Measurements from ENCODE around the gene ISM1.

The ISM1 gene

DNA sequence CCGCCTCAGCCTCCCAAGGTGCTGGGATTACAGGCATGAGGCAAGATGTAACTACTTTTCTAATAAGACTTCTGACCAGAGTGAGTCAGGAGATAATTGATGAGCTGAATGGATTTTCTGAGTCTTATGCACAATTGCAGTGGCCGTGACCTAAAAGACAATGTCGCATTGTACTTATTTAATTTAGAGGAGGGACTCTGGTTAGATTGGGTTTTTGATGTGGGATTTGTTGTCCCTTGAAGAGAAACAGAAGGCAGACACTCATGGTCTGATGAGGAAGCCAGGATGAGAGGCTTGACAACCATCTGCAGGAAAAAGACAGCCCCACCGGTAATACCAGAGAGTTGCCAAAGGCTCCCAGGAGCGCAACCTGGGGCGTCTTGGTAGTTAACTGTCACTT lies 68.0 kb downstream of the ISM1 start:
- H3K4me1 ChIP-seq (ENCODE audit: insufficient read depth, low read length): no peaks in the 10 kb centered on the region
- no peaks in the 10 kb centered on the region for H3K36me3 ChIP-seq (ENCODE audit: insufficient read depth, low read length)
- H3K9me3 ChIP-seq (ENCODE audit: control insufficient read depth, insufficient read depth, low read length): no peaks in the 10 kb centered on the region
- H3K9ac ChIP-seq (ENCODE audit: low read depth, low read length): no peak overlapping the region

DNA sequence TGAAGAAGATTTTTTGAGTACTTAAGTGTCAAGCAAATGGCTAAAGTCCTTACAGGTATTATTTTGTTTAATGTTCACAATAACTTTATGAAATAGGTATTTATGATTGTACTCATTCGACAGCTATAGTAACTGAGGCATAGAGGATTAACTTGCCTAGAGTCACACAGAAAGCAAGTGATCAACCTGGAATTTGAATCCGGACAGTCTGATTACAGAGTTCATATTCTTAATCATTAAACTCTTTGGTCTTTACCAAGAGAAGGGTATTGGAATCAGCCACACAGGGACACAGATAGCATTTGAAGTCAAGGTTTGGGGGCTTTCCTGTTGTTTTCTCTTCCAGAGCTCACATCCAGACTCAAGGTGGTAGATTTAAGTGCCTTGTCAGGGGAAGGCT lies 69.7 kb downstream of the ISM1 start:
- H3K36me3 ChIP-seq (ENCODE audit: insufficient read depth, low read length): no peaks in the 10 kb centered on the region
- H3K9ac ChIP-seq (ENCODE audit: low read depth, low read length): no peak overlapping the region
- H3K9me3 ChIP-seq (ENCODE audit: control insufficient read depth, insufficient read depth, low read length): no peaks in the 10 kb centered on the region
- no peaks in the 10 kb centered on the region for H3K4me1 ChIP-seq (ENCODE audit: insufficient read depth, low read length)

DNA sequence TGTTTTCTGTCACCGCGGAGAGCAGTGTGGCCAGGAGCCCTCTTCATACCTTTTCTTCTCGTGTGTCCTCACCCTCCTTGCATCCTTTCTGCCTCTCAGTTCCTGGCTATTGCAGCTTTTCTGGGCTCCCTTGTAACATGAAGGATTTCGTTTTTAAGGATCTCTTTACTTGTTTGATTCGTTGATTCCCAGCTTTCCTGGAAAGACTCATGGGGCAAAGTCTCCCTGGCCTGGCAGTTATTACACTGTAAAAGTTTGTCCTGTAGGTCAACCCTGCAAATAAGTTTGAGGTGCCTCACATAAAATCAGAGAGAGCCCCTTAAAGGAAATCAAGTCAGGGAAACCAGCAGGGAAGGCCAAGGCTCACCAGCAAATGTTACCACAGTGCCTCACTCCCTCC lies 70.1 kb downstream of the ISM1 start:
- Histone ChIP-seq H3K9me3 (ENCODE audit: control insufficient read depth, insufficient read depth, low read length) (no peaks in the 10 kb centered on the region), H3K9ac (ENCODE audit: low read depth, low read length) (no peak overlapping the region), H3K36me3 (ENCODE audit: insufficient read depth, low read length) (no peaks in the 10 kb centered on the region), H3K4me1 (ENCODE audit: insufficient read depth, low read length) (no peaks in the 10 kb centered on the region)

DNA sequence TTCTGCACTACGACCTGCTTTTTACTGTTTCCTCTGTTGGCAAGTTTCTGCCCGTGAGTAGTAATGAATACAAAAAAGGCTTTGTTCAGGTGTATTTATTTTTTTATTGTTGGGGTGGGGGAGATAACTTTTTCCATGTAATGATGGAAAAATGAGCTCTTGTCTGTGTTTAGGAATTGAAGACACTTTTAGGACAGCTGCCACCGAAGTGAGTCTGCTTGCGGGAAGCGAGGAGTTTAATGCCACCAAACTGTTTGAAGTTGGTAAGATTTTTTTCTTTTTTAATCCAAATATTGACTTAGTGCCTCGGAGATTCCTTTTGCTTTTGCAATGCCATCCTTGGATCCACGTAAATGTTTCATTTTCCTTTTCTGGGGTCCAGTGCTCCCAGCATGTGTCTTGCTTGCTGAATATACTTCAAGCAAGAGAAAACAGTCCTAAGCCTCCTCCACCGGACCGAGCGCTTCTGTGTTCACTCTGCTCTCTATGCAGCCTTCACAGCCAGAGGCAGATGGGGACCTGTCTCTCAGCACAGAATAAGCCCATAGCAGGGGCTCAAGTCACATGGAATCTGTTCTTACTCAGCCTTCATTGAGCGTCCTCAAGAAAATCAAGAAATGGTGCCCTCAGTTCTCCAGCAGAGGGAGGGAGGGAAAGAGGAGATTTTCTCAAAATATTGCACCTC lies 71.3 kb downstream of the ISM1 start:
- no peaks in the 10 kb centered on the region for H3K9me3 ChIP-seq (ENCODE audit: control insufficient read depth, insufficient read depth, low read length)
- H3K36me3 ChIP-seq (ENCODE audit: insufficient read depth, low read length): no peaks in the 10 kb centered on the region
- no peak overlapping the region for H3K9ac ChIP-seq (ENCODE audit: low read depth, low read length)
- H3K4me1 ChIP-seq (ENCODE audit: insufficient read depth, low read length): no peaks in the 10 kb centered on the region

DNA sequence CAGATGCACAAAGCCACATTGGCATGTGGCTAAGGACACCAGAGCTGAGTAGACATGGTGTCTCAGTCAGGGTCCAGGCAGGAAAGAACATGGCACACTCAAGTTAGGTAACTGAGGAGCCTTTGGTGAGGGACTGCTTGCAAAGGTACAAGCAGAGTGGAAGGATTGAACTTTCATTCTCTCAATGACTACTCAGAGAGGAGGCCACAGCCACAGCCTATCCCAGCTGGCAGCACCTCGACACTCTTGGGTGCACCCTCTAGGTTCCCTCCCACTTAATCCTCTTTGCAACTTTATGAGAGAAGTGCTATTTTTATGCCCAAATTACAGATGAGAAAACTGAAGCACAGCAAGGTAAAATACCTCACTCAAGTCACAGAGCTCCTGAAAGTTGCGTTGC lies 73.4 kb downstream of the ISM1 start:
- H3K4me1 ChIP-seq (ENCODE audit: insufficient read depth, low read length): no peaks in the 10 kb centered on the region
- H3K9me3 ChIP-seq (ENCODE audit: control insufficient read depth, insufficient read depth, low read length): no peaks in the 10 kb centered on the region
- no peak overlapping the region for H3K9ac ChIP-seq (ENCODE audit: low read depth, low read length)
- no peaks in the 10 kb centered on the region for H3K36me3 ChIP-seq (ENCODE audit: insufficient read depth, low read length)

DNA sequence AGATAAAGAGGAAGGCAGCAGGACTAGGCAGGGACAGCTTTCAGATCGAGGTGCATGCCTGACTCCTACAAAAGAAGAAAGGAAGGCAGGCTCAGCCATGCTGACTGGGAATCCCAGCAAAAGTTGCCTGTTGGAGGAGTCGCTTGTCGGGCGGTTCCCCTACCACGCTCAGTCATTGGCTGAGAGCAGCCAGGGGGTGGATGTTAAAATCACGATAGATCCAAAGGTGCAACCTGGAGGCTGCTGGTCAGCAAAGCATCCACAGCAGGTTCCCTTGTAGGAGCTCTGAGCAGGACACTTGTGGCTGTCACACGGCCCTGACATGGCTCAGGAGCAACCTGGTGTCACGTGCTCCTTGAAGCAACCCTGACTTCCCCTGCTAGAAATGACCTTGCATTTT lies 74.6 kb downstream of the ISM1 start:
- Histone ChIP-seq H3K9me3 (ENCODE audit: control insufficient read depth, insufficient read depth, low read length) (no peaks in the 10 kb centered on the region), H3K9ac (ENCODE audit: low read depth, low read length) (no peak overlapping the region), H3K4me1 (ENCODE audit: insufficient read depth, low read length) (no peaks in the 10 kb centered on the region), H3K36me3 (ENCODE audit: insufficient read depth, low read length) (no peaks in the 10 kb centered on the region)

DNA sequence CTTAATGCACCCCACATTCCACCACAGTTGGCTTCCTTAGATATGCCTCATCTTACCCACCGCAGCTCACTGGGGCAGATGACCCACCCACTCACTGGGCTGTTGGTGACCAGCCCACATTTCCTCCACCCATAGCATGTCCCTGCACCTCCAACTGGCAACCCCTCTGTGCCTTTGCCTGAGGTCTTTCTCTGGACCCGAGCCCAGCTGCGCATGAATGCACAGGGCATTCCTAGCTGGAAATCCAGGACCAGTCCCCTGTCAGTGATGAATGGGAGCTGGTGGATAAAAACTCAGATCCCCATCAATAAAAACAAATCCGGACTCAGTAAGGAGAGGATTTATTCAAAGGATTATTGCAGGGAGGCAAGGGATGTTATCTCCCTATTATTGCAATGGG lies 75.0 kb downstream of the ISM1 start:
- Histone ChIP-seq H3K4me1 (ENCODE audit: insufficient read depth, low read length) (no peaks in the 10 kb centered on the region), H3K9ac (ENCODE audit: low read depth, low read length) (no peak overlapping the region), H3K36me3 (ENCODE audit: insufficient read depth, low read length) (no peaks in the 10 kb centered on the region), H3K9me3 (ENCODE audit: control insufficient read depth, insufficient read depth, low read length) (no peaks in the 10 kb centered on the region)

DNA sequence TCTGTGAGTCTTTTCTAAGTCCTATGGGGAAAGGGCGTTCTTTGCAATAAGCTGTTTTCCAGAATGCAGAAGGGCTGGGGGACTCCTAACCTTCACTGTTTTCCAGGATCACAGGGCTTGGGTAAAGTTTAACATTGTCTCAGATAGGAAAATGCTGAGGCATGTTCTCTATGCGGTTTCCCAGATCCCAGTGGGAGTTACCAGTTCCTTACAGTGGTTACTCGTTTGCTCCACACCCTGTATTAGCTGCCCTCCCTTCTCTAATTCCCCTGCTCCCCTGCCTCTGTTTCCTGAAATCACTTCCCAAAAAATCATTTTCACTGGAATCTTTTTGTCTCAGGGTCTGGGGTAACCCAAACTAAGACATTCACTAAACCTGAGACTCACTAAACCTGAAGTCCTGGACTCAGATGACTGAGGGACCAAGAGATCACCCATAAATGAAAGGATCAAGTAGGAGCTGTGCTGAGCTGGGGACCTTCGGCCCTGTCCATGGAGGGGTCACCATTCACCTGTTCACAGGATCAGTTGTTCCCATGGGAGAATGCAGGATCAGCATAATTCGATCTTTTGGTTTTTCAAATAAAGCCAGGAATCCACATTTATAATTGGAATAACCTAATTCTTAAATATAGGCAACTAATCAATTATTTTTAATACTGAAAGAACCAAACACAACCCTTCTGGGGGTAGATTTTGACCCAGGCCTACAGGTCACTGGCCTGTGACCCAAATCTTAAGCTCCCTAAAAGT lies 76.2 kb downstream of the ISM1 start:
- no peak overlapping the region for H3K9ac ChIP-seq (ENCODE audit: low read depth, low read length)
- H3K9me3 ChIP-seq (ENCODE audit: control insufficient read depth, insufficient read depth, low read length): no peaks in the 10 kb centered on the region
- H3K4me1 ChIP-seq (ENCODE audit: insufficient read depth, low read length): no peaks in the 10 kb centered on the region
- no peaks in the 10 kb centered on the region for H3K36me3 ChIP-seq (ENCODE audit: insufficient read depth, low read length)

DNA sequence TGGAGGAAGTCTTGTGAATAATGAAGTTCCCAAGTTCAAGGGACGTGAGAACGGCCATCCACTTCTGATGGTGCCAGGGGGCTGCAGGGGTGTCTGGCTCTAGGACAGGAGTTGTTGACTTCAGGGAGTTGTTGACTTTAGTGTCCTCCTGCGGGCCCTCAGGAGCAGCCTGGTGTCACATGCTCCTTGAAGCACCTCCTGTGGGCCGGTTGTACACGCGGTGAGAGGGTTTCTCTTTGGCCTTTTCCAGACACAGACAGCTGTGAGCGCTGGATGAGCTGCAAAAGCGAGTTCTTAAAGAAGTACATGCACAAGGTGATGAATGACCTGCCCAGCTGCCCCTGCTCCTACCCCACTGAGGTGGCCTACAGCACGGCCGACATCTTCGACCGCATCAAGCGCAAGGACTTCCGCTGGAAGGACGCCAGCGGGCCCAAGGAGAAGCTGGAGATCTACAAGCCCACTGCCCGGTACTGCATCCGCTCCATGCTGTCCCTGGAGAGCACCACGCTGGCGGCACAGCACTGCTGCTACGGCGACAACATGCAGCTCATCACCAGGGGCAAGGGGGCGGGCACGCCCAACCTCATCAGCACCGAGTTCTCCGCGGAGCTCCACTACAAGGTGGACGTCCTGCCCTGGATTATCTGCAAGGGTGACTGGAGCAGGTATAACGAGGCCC lies 77.8 kb downstream of the ISM1 start:
- Histone ChIP-seq H3K4me1 (ENCODE audit: insufficient read depth, low read length) (no peaks in the 10 kb centered on the region), H3K36me3 (ENCODE audit: insufficient read depth, low read length) (no peaks in the 10 kb centered on the region), H3K9me3 (ENCODE audit: control insufficient read depth, insufficient read depth, low read length) (no peaks in the 10 kb centered on the region), H3K9ac (ENCODE audit: low read depth, low read length) (no peak overlapping the region)

DNA sequence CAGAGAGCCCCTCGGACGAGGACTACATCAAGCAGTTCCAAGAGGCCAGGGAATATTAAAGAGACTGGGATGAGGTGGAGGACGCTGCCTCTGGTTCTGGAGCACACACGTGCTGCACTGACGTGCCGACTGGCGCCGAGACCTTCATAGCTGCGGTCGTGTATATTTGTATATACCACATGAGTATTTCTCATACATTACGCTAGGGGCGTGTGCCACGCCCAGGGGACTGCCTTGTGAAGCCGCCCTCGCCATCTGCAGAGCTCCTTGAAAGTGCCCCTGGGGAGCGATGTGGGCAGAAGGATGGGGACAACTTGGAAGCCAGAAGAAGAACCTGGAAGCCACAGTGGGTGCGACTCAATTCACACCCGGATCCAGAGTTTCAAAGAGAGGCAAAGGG lies 78.3 kb downstream of the ISM1 start:
- no peaks in the 10 kb centered on the region for H3K36me3 ChIP-seq (ENCODE audit: insufficient read depth, low read length)
- H3K9me3 ChIP-seq (ENCODE audit: control insufficient read depth, insufficient read depth, low read length): no peaks in the 10 kb centered on the region
- H3K4me1 ChIP-seq (ENCODE audit: insufficient read depth, low read length): no peaks in the 10 kb centered on the region
- no peak overlapping the region for H3K9ac ChIP-seq (ENCODE audit: low read depth, low read length)

DNA sequence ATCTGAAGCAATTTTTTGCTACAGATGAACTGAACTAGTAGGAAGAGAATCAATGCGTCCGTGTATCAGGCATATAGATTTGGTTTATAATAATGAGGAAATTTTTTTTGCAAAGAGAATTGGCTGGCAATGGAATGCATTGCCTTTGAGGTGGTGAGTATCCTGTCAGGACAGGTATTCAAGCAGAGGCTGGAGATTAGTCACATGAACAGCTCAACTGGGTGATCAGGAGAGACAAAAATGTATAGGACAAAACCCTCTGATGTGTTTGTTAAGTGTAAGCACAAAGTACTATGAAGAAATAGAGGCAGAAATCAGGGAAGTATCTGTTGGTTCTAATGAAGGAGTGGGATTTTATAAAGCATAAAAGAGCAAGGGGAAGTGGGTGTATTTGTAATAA lies 80.5 kb downstream of the ISM1 start:
- Histone ChIP-seq H3K9ac (ENCODE audit: low read depth, low read length) (no peak overlapping the region), H3K36me3 (ENCODE audit: insufficient read depth, low read length) (no peaks in the 10 kb centered on the region), H3K9me3 (ENCODE audit: control insufficient read depth, insufficient read depth, low read length) (no peaks in the 10 kb centered on the region), H3K4me1 (ENCODE audit: insufficient read depth, low read length) (no peaks in the 10 kb centered on the region)

DNA sequence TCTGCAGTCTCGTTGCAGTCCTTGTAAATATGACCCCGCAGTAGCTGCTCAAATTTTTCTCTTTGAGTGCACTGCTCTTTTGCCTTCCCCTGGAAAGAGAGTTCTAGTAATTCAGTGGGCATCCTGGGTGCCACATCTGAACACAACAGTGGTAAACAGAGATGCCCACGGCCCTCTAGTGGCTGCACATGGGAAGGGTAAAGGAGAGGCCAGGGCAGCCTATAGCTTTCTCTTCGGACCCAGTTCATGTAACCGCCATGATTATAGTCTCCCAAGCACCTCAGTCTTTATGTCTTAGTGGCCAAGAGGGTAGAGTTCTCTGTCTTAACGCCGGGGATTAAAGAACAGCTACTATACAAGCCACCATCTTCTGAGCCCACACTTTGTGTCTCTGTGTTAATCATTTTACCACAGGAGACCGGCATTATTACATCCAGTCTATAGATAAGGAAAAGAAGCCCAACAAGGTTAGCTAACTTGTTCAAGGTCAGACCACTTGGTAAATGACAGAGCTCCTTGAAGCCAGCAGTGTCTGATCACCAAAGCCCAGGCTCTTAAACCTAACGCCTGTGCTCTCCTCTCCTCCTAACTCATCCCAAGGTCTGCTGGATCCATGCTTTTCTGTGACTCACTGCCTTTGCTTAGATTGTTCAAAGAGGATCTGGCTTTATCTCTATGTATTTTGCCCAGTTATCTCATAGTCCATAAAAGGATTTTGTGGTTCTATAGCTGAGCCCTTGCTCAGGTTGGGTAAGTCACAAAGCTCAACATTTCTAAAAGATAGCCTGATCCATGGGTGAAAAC lies 81.8 kb downstream of the ISM1 start:
- no peaks in the 10 kb centered on the region for H3K36me3 ChIP-seq (ENCODE audit: insufficient read depth, low read length)
- no peak overlapping the region for H3K9ac ChIP-seq (ENCODE audit: low read depth, low read length)
- no peaks in the 10 kb centered on the region for H3K9me3 ChIP-seq (ENCODE audit: control insufficient read depth, insufficient read depth, low read length)
- H3K4me1 ChIP-seq (ENCODE audit: insufficient read depth, low read length): peaks cover 3% of the 10 kb centered on the region; the same call in 1 of the 2 replicates

DNA sequence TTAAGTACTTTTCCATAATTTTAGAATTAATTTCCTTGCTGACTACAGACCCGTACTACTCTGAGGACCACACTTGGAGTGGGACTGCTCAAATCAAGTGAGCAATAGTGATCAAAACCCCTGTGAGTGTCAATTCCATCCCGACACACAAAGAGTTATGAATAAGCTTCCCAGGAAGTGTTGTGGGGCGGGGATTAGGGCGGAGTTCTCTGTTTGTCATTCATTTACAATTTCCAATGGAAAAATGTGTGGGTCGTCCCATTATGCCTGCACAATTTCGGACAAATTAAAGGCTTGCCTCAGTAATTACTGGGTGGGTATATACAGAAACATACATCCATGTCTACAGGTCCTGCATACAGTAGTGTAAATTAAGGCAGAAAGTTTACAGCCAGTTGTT lies 84.2 kb downstream of the ISM1 start:
- Histone ChIP-seq H3K36me3 (ENCODE audit: insufficient read depth, low read length) (no peaks in the 10 kb centered on the region), H3K9me3 (ENCODE audit: control insufficient read depth, insufficient read depth, low read length) (no peaks in the 10 kb centered on the region), H3K4me1 (ENCODE audit: insufficient read depth, low read length) (peaks cover 3% of the 10 kb centered on the region; the same call in 1 of the 2 replicates), H3K9ac (ENCODE audit: low read depth, low read length) (no peak overlapping the region)

DNA sequence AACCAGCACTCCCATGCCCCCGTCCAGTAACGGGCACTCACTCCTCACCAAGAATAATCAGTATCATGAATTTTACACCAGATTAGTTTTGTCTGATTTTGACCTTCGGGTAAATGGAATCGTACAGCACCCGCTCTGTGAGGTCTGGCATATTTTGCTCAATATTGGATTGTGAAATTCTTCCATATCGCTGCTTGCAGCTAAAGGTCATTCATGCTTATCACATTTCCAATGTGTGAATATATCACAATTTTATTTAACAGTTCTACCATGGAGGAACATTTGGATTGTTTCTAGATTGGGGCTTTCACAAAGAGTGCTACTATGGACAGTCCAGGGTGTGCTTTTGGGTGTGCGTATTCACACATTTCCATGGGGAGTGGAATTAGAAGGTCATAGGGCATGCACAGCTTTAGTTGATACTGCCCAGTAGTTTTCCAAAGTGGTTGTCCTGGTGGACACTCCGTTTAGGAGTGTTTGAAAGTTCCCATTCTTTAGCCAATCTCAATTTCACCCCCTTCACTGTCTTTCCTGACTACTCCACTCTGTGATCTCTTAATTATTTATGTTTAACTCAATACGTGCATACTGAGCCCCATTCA lies 86.6 kb downstream of the ISM1 start:
- Histone ChIP-seq H3K9ac (ENCODE audit: low read depth, low read length) (no peak overlapping the region), H3K36me3 (ENCODE audit: insufficient read depth, low read length) (no peaks in the 10 kb centered on the region), H3K9me3 (ENCODE audit: control insufficient read depth, insufficient read depth, low read length) (no peaks in the 10 kb centered on the region), H3K4me1 (ENCODE audit: insufficient read depth, low read length) (peaks cover 3% of the 10 kb centered on the region)
